ENCODE data around the gene COL15A1. TPM values are rescaled to one million over a fixed set of nuclear protein-coding genes. Genes with fewer than 3 reads are reported as not detected.

COL15A1 gene
- total RNA-seq, 1 donor from 2014 or later, result 0.06 TPM

DNA sequence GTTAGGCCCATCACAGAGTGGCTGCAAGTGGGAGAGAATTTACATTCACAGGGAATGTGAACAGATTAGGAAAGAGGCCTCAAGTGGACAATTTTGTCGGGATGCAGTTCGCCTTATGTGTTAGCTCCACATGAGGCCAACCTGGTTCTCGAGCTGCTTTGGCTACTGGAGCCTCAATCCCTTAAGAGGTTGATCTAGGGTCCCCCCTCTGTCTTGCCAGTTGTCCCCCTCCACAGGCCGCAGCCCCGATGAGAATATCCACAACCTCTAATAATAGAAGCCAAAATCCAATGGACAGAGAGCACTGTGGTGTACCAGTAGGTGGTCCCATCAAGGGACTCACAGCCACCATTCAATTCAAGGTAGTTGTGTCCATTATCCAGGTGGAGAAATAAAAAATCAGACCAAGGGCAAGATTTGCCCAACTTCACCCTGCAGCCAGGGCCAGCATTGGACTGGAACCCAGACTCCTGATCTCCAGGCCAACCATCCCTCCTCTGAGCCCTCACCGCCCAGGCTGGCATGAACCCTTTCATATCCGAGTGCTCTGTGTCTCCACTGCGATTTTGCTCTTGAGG is 1.7 kb upstream of the COL15A1 start:
- H3K4me3 ChIP-seq (ENCODE audit: low read depth, low read length), result no peak overlapping the region
- DNase-seq (ENCODE audit: low read depth), result no peak
- TF ChIP-seq, protein P1, sequence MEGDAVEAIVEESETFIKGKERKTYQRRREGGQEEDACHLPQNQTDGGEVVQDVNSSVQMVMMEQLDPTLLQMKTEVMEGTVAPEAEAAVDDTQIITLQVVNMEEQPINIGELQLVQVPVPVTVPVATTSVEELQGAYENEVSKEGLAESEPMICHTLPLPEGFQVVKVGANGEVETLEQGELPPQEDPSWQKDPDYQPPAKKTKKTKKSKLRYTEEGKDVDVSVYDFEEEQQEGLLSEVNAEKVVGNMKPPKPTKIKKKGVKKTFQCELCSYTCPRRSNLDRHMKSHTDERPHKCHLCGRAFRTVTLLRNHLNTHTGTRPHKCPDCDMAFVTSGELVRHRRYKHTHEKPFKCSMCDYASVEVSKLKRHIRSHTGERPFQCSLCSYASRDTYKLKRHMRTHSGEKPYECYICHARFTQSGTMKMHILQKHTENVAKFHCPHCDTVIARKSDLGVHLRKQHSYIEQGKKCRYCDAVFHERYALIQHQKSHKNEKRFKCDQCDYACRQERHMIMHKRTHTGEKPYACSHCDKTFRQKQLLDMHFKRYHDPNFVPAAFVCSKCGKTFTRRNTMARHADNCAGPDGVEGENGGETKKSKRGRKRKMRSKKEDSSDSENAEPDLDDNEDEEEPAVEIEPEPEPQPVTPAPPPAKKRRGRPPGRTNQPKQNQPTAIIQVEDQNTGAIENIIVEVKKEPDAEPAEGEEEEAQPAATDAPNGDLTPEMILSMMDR (conservative IDR thresholded peaks at IDR 0.05; ENCODE audit: low read depth, low read length), result no peak

DNA sequence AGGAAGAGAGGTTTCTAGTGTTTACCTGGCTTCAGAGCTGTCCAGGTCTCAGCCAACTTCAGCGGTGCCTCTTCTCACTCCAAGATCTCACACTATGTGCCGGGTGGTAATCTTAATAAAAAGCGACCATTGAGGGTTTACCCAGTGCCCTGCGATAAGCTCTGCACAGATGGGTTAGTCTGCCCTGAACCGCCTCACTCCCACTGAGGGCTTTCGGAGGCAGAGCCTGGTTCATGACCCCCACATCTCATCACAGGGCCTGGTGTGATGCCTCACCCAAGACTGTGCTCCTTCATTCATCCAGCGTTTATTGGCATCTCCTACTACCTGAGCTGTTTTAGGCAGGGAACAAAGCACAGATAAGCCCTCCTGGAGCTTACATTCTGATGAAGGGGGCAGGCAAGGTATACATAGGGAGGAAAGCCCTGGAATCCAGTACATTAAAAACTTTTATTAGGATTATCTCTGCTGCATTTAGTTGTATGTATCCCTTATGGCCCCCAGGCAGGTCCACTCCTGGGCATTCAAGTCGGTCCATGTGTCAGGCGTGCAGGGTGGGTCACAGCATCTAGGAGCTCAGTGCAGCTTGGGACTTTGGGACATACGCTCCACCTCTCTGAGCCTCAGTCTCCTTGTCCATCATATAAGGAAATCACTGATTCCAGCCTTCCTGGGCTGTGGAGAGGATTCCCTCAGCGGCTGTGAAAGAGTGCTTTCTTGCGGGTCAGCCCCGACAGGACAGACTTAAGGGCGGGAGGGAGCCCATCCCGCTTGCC is 613 bp upstream of the COL15A1 start:
- no peak for DNase-seq (ENCODE audit: low read depth)
- no peak overlapping the region for H3K4me3 ChIP-seq (ENCODE audit: low read depth, low read length)
- TF ChIP-seq, protein P1 (conservative IDR thresholded peaks at IDR 0.05; ENCODE audit: low read depth, low read length), result no peak

DNA sequence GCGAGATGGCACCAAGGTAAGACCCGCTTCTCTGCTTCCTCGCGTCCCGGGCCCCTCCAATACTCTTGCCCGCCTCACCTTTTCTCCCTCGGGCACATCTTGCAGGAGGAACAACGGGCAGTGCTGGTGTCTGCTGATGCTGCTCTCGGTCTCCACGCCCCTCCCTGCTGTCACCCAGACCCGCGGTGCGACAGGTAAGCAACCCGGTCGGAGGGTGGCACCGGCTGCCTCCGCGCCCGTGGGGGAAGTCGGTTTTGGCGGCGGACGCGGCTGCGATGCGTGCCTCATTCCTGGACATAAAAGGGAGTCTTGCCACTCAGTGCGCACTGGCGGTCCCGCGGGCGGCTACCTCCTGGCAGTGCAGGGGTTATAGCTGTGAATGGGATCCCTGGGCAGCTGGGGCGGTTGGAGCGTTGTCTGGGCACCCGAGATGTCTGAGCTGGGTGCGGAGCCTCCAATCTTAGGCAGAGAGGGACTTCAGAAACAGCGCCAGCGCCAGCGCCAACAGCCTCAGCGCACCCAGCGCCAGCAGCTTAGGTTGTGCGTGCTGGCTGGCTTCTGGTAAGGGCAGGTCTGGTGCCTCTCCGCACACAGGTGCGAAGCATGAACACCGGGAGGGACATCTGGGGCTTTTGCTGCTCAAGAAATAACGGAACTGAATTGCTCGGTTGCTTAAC is 488 bp downstream of the COL15A1 start:
- TF ChIP-seq, protein P1 (conservative IDR thresholded peaks at IDR 0.05; ENCODE audit: low read depth, low read length), result no peak
- no peak for DNase-seq (ENCODE audit: low read depth)
- no peak overlapping the region for H3K4me3 ChIP-seq (ENCODE audit: low read depth, low read length)

DNA sequence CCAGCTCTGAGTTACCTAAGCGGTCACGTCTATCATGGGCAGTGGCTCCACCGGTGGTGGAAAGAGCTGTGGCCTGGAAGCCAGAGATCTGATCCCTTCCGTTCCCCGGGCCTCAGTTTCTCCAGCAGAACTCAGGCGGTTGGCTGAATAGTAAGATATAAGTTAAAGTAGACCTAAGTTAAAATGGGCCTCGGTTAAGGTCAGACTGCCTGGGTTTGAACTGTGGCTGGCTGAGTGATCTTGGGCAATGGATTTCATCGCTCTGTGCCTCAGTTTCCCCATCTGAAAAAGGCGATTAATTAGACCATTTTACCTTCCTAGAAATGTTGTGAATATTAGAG is 997 bp downstream of the COL15A1 start:
- no peak for DNase-seq (ENCODE audit: low read depth)
- TF ChIP-seq, protein P1 (conservative IDR thresholded peaks at IDR 0.05; ENCODE audit: low read depth, low read length), result no peak
- no peak overlapping the region for H3K4me3 ChIP-seq (ENCODE audit: low read depth, low read length)

DNA sequence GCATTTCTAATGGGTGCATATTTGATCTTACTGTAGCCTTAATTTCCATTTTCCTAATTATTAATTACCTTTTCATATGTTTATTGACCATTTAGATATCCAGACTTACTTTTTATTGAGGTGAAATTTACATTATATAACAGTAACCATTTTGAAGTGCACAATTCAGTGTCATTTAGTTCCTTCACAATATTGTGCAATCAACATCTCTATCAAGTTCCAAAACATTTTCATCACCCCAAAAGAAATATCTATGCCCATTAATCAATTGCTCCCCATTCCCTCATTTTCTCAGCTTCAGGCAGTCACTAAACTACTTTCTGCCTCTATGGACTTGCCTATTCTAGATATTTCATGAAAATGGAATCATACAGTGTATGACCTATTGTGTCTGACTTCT is 5.9 kb downstream of the COL15A1 start:
- TF ChIP-seq, protein P1 (conservative IDR thresholded peaks at IDR 0.05; ENCODE audit: low read depth, low read length), result no peak
- no peak overlapping the region for H3K4me3 ChIP-seq (ENCODE audit: low read depth, low read length)
- no peak for DNase-seq (ENCODE audit: low read depth)

DNA sequence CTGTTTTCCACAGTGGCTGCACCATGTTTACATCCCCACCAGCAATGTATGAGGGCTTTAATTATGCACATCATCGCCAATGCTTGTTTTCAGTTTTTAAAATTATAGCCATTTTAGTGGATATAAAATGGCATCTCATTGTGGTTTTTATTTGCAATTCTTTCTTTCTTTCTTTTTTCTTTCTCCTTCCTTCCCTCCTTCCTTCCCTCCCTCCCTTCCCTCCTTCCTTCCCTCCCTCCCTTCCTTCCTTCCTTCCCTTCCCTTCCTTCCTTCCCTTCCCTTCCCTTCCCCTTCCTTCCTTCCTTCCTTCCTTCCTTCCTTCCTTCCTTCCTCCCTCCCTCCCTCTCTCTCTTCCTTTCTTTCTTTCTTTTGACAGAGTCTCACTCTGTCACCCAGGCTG is 6.6 kb downstream of the COL15A1 start:
- H3K4me3 ChIP-seq (ENCODE audit: low read depth, low read length), result no peak overlapping the region
- DNase-seq (ENCODE audit: low read depth), result no peak
- TF ChIP-seq, protein P1 (conservative IDR thresholded peaks at IDR 0.05; ENCODE audit: low read depth, low read length), result no peak

Measured in epithelial cell of proximal tubule (primary cell).